Measurements from ENCODE around the gene TAL2. TPM values are rescaled to one million over a fixed set of nuclear protein-coding genes. Genes with fewer than 3 reads are reported as not detected.

Gene TAL2
- total RNA-seq, 4 donors from 2014 or later: 0.55 TPM; not detected in 3

DNA sequence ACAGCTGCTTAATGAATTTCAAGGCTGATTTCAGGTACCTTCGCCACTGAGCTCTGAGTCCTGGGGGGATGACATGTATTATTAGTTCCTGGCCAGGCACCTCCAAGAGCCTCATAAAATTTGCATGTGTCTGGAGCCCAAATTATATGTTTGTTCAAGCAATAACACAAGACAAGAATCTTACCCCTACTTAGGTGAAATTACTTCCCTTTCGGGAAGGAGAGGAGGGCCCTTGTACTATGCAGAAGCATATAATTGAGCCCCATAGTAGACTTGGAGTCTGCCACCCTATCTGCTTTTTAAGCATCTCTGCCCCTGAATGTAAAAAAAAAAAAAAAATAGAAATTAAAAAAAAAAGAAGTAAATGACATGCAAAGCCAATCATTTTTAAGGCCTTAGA lies 19.1 kb downstream of the TAL2 start:
- no peaks in the 10 kb centered on the region for H3K27me3 ChIP-seq
- H3K27ac ChIP-seq: no peak overlapping the region
- H3K9me3 ChIP-seq: no peaks in the 10 kb centered on the region
- H3K4me3 ChIP-seq: no peak overlapping the region
- DNase-seq: no peak
- no peaks in the 10 kb centered on the region for H3K36me3 ChIP-seq
- TF ChIP-seq CTCF (IDR thresholded peaks at IDR 0.05): no peak
- H3K4me1 ChIP-seq: no peaks in the 10 kb centered on the region
- intact Hi-C loops (cut with DNase I; ENCODE audit: low total_unique reads): no loop called here

GRCh38 chr9:105681724-105682123 lies 19.5 kb downstream of the TAL2 start:
- no peak overlapping the region for H3K4me3 ChIP-seq
- no peak for TF ChIP-seq POLR2A (IDR thresholded peaks at IDR 0.05)
- no peak for TF ChIP-seq CTCF (IDR thresholded peaks at IDR 0.05)
- no peaks in the 10 kb centered on the region for H3K9me3 ChIP-seq
- no peaks in the 10 kb centered on the region for H3K27me3 ChIP-seq
- DNase-seq: no peak
- intact Hi-C loops (cut with DNase I; ENCODE audit: low total_unique reads): no loop called here
- H3K36me3 ChIP-seq: no peaks in the 10 kb centered on the region
- no peaks in the 10 kb centered on the region for H3K4me1 ChIP-seq
- no peak overlapping the region for H3K27ac ChIP-seq

- no peaks in the 10 kb centered on the region for H3K27me3 ChIP-seq
- no peaks in the 10 kb centered on the region for H3K36me3 ChIP-seq
- H3K9me3 ChIP-seq: no peaks in the 10 kb centered on the region
- H3K4me3 ChIP-seq: no peak overlapping the region
- intact Hi-C loops (cut with DNase I; ENCODE audit: low total_unique reads): no loop called here
- TF ChIP-seq POLR2A (IDR thresholded peaks at IDR 0.05): no peak
- TF ChIP-seq CTCF (IDR thresholded peaks at IDR 0.05): no peak
- H3K27ac ChIP-seq: no peak overlapping the region
- no peaks in the 10 kb centered on the region for H3K4me1 ChIP-seq
- DNase-seq: no peak
These were observed 21.5 kb downstream of the TAL2 start for GRCh38 chr9:105683688-105684275.

- intact Hi-C loops (cut with DNase I; ENCODE audit: low total_unique reads): no loop called here
- DNase-seq: no peak
- H3K36me3 ChIP-seq: no peaks in the 10 kb centered on the region
These were observed 24.7 kb downstream of the TAL2 start for GRCh38 chr9:105686936-105687335.

DNA sequence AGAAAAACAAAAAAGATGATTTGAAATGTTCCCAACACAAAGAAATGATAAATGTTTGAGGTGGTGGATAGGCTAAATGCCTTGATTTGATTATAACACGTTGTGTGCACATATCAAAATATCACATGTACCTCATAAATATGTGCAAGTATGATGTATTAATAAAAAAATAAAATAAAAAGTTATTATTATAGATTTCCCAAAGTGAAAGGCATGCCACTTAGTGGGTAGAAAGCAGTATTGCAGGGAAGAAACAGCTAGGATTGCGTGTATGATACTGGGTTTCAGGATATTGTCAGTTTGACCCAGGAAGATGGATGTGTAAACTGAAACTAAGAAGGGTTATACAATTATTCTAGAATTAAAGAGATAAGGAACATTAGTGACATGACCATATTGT lies 28.5 kb downstream of the TAL2 start:
- intact Hi-C loops (cut with DNase I; ENCODE audit: low total_unique reads): no loop called here

More at GRCh38 chr9:105686936-105687335, 24.7 kb downstream of the TAL2 start:
- no peaks in the 10 kb centered on the region for H3K9me3 ChIP-seq
- H3K4me1 ChIP-seq: no peaks in the 10 kb centered on the region
- no peaks in the 10 kb centered on the region for H3K27me3 ChIP-seq
- TF ChIP-seq POLR2A (IDR thresholded peaks at IDR 0.05) (no peak), CTCF (IDR thresholded peaks at IDR 0.05) (no peak)
- no peak overlapping the region for H3K4me3 ChIP-seq
- no peak overlapping the region for H3K27ac ChIP-seq

More for the DNA sequence above, 28.5 kb downstream of the TAL2 start:
- H3K9me3 ChIP-seq: no peaks in the 10 kb centered on the region
- H3K27me3 ChIP-seq: peaks cover 0 to 9% of the 10 kb centered on the region in 2 donors
- DNase-seq: no peak
- TF ChIP-seq POLR2A (IDR thresholded peaks at IDR 0.05): no peak
- TF ChIP-seq CTCF (IDR thresholded peaks at IDR 0.05): no peak
- H3K27ac ChIP-seq: no peak overlapping the region
- H3K4me3 ChIP-seq: no peak overlapping the region
- H3K4me1 ChIP-seq: no peaks in the 10 kb centered on the region
- H3K36me3 ChIP-seq: no peaks in the 10 kb centered on the region

Data from uterus (tissue), 4 donors.